MM.1S (cell line): Measurements from ENCODE around the gene CDS2.
"Not testable (repeated sequence)": the region's sequence is repeated elsewhere in the genome, so short reads cannot be mapped to it uniquely, and the experiment has no call there.

ENCODE experiments used
- DNase-seq: peaks from one replicate; pipeline ENCODE4 v3.0.0-alpha.2; 2015
- H2AFZ ChIP-seq: fragments of 300-600 bp; sonication (generic); 2 replicates; pipeline ENCODE4 v1.6.0; 2016; ENCODE audit warnings: antibody characterized with exemption, low read length
- H3F3A ChIP-seq: fragments of 300-600 bp; sonication (generic); 2 replicates; pipeline ENCODE4 v1.6.1; 2016; ENCODE audit warnings: mild to moderate bottlenecking, antibody characterized with exemption, low read length, moderate library complexity, mixed read lengths; ENCODE audit not compliant: insufficient read depth
- H3K27ac ChIP-seq: fragments of 300-600 bp; sonication (generic); 2 replicates; pipeline ENCODE4 v1.5.1; 2016; ENCODE audit warnings: mild to moderate bottlenecking, low read length
- H3K27me3 ChIP-seq: fragments of 300-600 bp; sonication (generic); replicated peaks from 2 replicates; pipeline ENCODE4 v1.6.0; 2016; ENCODE audit warnings: low read length; ENCODE audit not compliant: insufficient read depth
- H3K36me3 ChIP-seq: fragments of 300-600 bp; sonication (generic); replicated peaks from 2 replicates; pipeline ENCODE4 v1.6.1; 2016; ENCODE audit warnings: mild to moderate bottlenecking, low read length, mixed read lengths; ENCODE audit not compliant: insufficient read depth
- H3K4me1 ChIP-seq: fragments of 300-600 bp; sonication (generic); 2 replicates; pipeline ENCODE4 v1.6.1; 2016; ENCODE audit warnings: low read length, mixed read lengths
- H3K4me2 ChIP-seq: fragments of 300-600 bp; sonication (generic); 2 replicates; pipeline ENCODE4 v1.6.0; 2016; ENCODE audit warnings: low read depth, low read length
- H3K4me3 ChIP-seq: fragments of 300-600 bp; sonication (generic); 2 replicates; pipeline ENCODE4 v1.5.1; 2016; ENCODE audit warnings: low read length, mixed read lengths
- H3K79me2 ChIP-seq: fragments of 300-600 bp; sonication (generic); 2 replicates; pipeline ENCODE4 v1.6.1; 2016; ENCODE audit warnings: mixed run types, low read length, mixed read lengths
- H3K9ac ChIP-seq: fragments of 300-600 bp; sonication (generic); 2 replicates; pipeline ENCODE4 v1.6.1; 2016; ENCODE audit warnings: low read length, mixed read lengths
- H3K9me2 ChIP-seq: fragments of 300-600 bp; sonication (generic); replicated peaks from 2 replicates; pipeline ENCODE4 v1.6.1; 2016; ENCODE audit warnings: mild to moderate bottlenecking, low read length, mixed read lengths; ENCODE audit not compliant: insufficient read depth
- H3K9me3 ChIP-seq: fragments of 300-600 bp; sonication (generic); replicated peaks from 2 replicates; pipeline ENCODE4 v1.6.1; 2016; ENCODE audit warnings: mild to moderate bottlenecking, low read length, mixed read lengths; ENCODE audit not compliant: insufficient read depth
- H4K20me1 ChIP-seq: fragments of 300-600 bp; sonication (generic); 2 replicates; pipeline ENCODE4 v1.6.1; 2016; ENCODE audit warnings: mild to moderate bottlenecking, low read length, moderate library complexity, mixed read lengths; ENCODE audit not compliant: insufficient read depth
- CTCF ChIP-seq: fragments of 300-600 bp; sonication (generic); IDR thresholded peaks from 2 replicates; pipeline ENCODE4 v1.5.1; 2016; ENCODE audit warnings: antibody characterized with exemption, low read length, mixed read lengths
- EZH2 ChIP-seq: fragments of 300-600 bp; sonication (generic); optimal IDR thresholded peaks from 2 replicates; pipeline ENCODE3; 2017; ENCODE audit warnings: low read depth, mild to moderate bottlenecking, antibody characterized with exemption, low read length, mixed read lengths
- EZH2phosphoT487 ChIP-seq: fragments of 300-600 bp; sonication (generic); IDR thresholded peaks from 2 replicates; pipeline ENCODE4 v1.6.1; 2018; ENCODE audit warnings: antibody characterized with exemption, low read length

Gene CDS2

GRCh38 chr20:5095454-5095853, 31.4 kb upstream of the CDS2 start:
- H3K4me2 ChIP-seq: no peak overlapping the region
- no peak overlapping the region for H3K27ac ChIP-seq
- H3K4me1 ChIP-seq: peaks cover 3% of the 10 kb centered on the region
- no peaks in the 10 kb centered on the region; the same call in 1 of the 2 replicates for H3K36me3 ChIP-seq
- H3K9me2 ChIP-seq: no peaks in the 10 kb centered on the region
- H3K27me3 ChIP-seq: no peaks in the 10 kb centered on the region
- no peaks in the 10 kb centered on the region for H3K79me2 ChIP-seq
- H3K4me3 ChIP-seq: no peak overlapping the region
- H3K9me3 ChIP-seq: no peaks in the 10 kb centered on the region
- peaks cover 1% of the 10 kb centered on the region for H3F3A ChIP-seq
- no peak overlapping the region for H3K9ac ChIP-seq
- H2AFZ ChIP-seq: no peak overlapping the region
- TF ChIP-seq CTCF (no peak), EZH2phosphoT487 (no peak), EZH2 (no peak)
- no peak for DNase-seq
- H4K20me1 ChIP-seq: no peaks in the 10 kb centered on the region

GRCh38 chr20:5095931-5096330, 30.9 kb upstream of the CDS2 start:
- Histone ChIP-seq H4K20me1 (no peaks in the 10 kb centered on the region), H3K36me3 (no peaks in the 10 kb centered on the region; the same call in 1 of the 2 replicates), H3K27me3 (no peaks in the 10 kb centered on the region), H3K9me3 (no peaks in the 10 kb centered on the region), H3K27ac (no peak overlapping the region), H3K4me2 (no peak overlapping the region), H3K9ac (no peak overlapping the region), H3K4me1 (no peaks in the 10 kb centered on the region), H2AFZ (no peak overlapping the region), H3K9me2 (no peaks in the 10 kb centered on the region), H3K79me2 (no peaks in the 10 kb centered on the region), H3F3A (no peaks in the 10 kb centered on the region), H3K4me3 (no peak overlapping the region)
- no peak for DNase-seq
- TF ChIP-seq CTCF: no peak
- TF ChIP-seq EZH2: no peak
- no peak for TF ChIP-seq EZH2phosphoT487

GRCh38 chr20:5096463-5096862, 30.3 kb upstream of the CDS2 start:
- Histone ChIP-seq H3K27ac (no peak overlapping the region), H2AFZ (no peak overlapping the region), H3K36me3 (no peaks in the 10 kb centered on the region; the same call in 1 of the 2 replicates), H3K27me3 (no peaks in the 10 kb centered on the region), H3F3A (no peaks in the 10 kb centered on the region), H3K9me2 (no peaks in the 10 kb centered on the region), H3K4me1 (no peaks in the 10 kb centered on the region), H3K79me2 (no peaks in the 10 kb centered on the region), H4K20me1 (no peaks in the 10 kb centered on the region), H3K4me3 (no peak overlapping the region), H3K4me2 (no peak overlapping the region), H3K9ac (no peak overlapping the region), H3K9me3 (no peaks in the 10 kb centered on the region)
- no peak for DNase-seq
- TF ChIP-seq EZH2phosphoT487 (no peak), CTCF (no peak), EZH2 (no peak)

GRCh38 chr20:5099009-5099408, 27.8 kb upstream of the CDS2 start:
- not testable (repeated sequence) for H3K9me2 ChIP-seq, H2AFZ ChIP-seq, H3F3A ChIP-seq, H3K4me3 ChIP-seq, H3K4me1 ChIP-seq, H4K20me1 ChIP-seq, H3K79me2 ChIP-seq, H3K36me3 ChIP-seq, DNase-seq, H3K9me3 ChIP-seq, H3K27me3 ChIP-seq, H3K9ac ChIP-seq, H3K4me2 ChIP-seq, H3K27ac ChIP-seq

GRCh38 chr20:5099909-5100308, 26.9 kb upstream of the CDS2 start:
- not testable (repeated sequence) for H3K36me3 ChIP-seq, H3K27ac ChIP-seq

More at GRCh38 chr20:5099909-5100308, 26.9 kb upstream of the CDS2 start:
- not testable (repeated sequence) for H3K27me3 ChIP-seq, H3K9me2 ChIP-seq, H2AFZ ChIP-seq, H3K4me3 ChIP-seq, DNase-seq, H4K20me1 ChIP-seq, H3K9ac ChIP-seq, H3K4me2 ChIP-seq, H3K79me2 ChIP-seq, H3K4me1 ChIP-seq, H3F3A ChIP-seq, H3K9me3 ChIP-seq
